GM19463 (cell line): ENCODE results near the gene ARL4C.
"Not testable (repeated sequence)": the region's sequence is repeated elsewhere in the genome, so short reads cannot be mapped to it uniquely, and the experiment has no call there.

Source experiments
- ATAC-seq: cut with Tn5 transposase; IDR thresholded peaks from one replicate; pipeline ENCODE4 v1.9.1; 2021; ENCODE audit warnings: mild to moderate bottlenecking, moderate library complexity; ENCODE audit not compliant: unreplicated experiment

ARL4C gene

GRCh38 chr2:234478121-234478858 lies 18.6 kb downstream of the ARL4C start:
- ATAC-seq: no peak

DNA sequence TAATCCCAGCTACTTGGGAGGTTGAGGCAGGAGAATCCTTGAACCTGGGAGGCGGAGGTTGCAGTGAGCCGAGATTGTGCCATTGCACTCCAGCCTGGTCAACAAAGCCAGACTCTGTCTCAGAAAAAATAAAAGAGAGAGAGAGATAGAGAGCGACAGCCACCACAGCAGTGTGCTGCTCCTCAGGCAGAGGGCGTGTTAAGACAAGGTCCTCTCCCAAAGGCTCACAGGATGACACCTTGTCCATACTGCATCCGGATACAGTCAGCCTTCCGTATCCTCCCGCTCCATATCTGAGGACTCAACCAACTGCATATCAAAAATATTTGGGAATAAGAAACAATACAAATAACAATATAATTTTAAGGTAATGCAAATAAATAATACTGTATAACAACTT lies 20.1 kb downstream of the ARL4C start:
- no peak for ATAC-seq

DNA sequence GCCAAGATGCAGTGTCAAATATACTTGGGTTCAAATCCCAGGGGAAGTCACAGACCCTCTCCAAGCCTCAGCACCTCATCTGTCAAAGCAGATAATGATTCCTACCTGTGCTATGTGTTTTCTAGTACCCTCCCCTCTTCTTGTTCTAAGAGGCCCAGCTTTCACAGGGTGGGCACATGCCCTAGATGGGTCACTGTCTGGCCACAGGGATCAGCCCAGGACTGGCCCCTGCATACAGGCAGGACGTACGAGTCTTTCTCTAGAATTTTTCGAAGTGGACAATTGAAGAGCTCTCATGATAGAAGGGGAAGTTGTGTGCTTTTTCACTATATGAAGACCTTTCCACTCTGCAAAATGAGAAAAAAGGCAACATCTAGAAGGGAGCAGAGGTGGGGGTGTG lies 22.2 kb downstream of the ARL4C start:
- ATAC-seq: no peak

DNA sequence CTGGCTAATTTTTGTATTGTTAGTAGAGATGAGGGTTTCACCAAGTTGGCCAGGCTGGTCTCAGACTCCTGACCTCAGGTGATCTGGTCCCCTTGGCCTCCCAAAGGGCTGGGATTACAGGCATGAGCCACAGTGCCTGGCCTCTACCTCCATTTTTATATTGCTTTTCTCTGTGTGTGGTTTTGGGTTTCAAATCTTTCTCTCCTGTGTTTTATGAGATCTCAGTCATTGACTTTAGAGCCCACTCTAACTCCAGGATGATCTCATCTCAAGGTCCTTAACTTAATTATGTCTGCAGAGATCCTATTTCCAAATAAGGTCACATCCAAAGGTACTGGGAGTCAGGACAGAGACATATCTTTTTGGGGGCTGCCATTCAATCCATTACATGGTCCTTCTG lies 24.7 kb downstream of the ARL4C start:
- no peak for ATAC-seq

DNA sequence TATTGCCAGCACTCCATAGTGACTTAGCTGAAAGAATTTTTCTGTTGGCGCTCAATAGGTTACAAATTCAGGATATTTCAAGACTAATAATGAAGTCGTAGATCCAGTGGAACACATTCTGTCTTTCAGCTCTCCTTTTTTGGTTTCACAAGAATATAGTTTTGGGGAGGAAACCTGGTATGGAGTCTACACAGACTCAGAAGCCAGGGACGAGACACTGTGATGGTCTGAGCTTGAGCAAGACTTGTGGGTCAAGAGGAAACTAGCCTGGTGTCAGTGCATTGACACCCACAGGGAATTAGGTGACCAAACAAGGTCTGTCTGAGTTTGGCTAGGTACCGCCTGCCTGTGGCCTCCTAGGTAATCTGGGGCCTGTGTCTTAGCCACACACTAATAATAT lies 26.9 kb downstream of the ARL4C start:
- no peak for ATAC-seq

- no peak for ATAC-seq
Measured at GRCh38 chr2:234469251-234469845, 27.5 kb downstream of the ARL4C start.

DNA sequence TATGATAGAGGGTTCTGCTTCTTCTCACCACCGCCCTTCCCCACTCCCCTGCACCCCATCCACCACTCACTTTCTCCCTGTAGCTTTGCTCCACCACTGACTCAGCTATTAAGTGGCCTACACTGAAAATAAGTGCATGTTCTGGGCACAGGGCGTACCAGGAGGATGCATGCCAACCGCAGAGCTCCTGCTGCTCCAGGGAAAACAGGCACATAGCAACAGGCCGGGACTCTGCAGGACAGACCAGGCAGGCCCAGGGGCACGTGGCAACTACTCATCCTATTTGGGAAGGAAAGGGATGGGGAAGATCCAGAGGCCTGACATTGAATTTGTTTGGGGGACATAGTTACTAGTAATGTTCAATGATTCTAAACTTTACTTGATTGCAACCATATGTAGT lies 28.4 kb downstream of the ARL4C start:
- no peak for ATAC-seq

GRCh38 chr2:234467289-234467688 lies 29.6 kb downstream of the ARL4C start:
- ATAC-seq: no peak

- no peak for ATAC-seq
Measured at GRCh38 chr2:234464291-234464645, 32.6 kb downstream of the ARL4C start.

GRCh38 chr2:234463626-234464290 lies 33.1 kb downstream of the ARL4C start:
- no peak for ATAC-seq

DNA sequence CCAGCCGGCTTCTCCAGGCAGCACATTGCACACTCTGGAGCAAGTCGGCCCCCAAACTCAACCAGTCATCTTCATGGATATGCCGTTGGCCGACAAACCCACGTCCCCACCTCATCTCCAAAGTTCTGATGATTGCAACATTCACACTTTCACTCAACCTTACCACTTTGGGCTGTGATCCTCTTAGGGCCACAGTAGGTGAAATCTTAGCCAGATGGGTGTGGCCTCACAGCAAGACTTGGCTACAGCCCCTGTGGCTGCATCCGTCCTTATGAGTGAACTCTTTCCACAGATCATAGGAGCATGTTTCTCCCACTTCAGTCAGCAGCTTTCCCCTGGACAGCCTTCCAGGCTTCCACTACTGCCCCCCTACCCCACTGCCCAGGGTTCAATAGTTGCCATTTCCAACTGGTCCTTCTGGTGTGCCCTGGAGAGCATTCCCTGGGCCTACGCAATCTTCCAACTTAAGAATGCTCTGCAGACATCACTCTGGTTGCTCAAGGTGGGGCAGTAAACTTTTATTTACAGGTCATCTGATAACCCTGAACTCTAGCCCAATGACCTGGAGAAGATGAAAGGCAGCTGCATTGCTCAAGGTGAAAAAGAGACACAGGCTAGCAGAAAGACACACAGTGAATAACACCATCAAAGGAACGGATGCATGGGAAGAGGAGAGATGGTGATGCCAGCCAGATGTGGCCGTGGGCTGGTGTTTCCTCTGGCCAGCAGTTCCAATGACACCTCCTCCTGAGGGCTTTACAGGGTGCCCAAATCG lies 34.5 kb downstream of the ARL4C start:
- ATAC-seq: no peak

DNA sequence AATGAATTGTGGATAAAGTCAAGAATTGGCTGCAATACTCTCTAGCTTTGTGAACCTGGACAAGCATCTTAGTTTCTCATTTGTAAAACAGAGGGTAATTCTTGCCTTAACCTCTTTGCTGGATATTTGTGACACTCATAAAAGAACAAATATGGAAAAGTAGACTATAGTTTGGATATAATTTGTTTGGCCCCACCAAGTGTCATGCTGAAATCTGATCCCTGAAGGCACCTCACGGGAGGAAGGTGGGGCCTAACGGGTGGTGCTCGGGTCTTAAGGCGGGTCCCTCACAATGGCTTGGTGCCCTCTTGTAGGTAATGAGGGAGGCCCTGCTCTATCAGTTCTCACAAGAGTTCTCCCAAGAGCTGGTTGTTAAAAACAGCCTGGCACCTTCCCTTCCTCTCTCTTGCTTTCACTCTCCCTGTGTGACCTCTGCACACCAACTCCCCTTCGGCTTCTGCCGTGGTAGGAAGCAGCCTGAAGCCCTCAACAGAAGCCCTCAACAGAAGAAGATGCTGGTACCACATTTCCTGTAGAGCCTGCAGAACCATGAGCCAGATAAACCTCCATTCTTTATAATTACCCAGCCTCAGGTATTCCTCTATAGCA lies 37.4 kb downstream of the ARL4C start:
- no peak for ATAC-seq

DNA sequence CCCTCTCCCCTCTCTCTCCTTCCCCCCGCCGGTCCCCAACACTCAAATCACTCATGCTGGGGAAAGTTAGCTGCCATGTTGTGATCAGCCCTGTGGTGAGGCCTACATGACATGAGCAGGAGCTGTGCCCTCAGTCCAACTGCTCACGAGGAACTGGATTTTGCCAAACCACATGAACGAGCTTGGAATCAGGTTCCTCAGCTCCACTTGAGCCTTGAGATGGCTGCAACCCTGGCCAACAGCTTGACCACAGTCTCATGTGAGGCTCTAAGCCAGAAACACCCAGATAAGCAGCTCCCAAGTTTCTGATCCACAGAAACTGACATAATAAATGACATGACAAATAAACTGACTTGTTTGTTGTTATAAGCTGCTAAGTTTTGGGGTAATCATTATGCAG lies 38.4 kb downstream of the ARL4C start:
- ATAC-seq: no peak

DNA sequence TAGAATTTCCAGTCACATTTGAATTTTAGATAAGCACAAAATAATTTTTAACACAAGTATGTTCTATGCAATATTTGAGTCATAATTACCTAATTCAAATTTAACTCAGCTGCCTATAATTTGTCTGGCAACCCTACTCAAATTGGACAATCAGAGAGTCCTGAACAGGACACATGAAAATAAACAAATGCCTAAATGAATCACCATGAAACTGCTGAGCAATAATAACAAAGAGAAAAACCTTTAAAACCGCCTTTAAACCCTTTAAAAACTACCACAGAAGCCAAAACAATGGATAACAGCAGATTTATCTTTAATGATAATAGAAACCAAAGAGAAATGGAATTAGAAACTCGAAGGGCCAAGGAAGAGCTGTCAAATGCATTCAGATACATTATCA lies 39.5 kb downstream of the ARL4C start:
- no peak for ATAC-seq

DNA sequence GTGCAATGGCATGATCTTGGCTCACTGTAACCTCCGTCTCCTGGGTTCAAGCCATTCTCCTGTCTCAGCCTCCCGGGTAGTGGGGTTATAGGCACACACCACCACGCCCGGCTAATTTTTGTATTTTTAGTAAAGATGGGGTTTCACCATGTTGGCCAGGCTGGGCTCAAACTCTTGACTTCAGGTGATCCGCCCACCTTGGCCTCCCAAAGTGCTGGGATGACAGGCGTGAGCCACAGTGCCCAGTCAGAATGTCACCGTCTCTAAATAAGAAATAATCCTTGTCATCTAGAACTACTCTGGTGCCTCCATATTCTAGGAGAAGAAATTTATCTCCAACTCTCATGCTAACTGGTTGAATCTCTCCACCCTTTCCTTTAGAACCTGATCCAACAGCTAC lies 41.6 kb downstream of the ARL4C start:
- not testable (repeated sequence) for ATAC-seq

- no peak for ATAC-seq
Measured at GRCh38 chr2:234454433-234454832, 42.4 kb downstream of the ARL4C start.

DNA sequence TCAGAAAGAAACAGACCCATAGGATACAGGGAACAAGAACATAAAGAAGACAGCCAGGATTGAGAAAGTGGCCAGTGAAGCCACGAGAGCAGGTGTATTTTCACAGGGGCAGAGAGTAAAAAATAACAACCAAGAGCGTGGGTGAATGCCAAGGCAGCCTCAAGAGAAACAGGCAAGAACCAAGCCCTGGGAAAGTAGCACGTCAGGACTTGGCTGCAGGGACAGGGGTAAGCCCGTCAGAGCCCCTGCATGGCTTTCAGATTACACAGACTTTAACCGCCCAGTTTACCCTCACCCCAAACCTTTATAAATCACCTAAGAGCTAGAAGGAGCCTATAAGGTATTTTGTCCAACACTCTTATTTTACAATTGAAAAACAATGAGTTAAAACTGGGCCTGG lies 43.7 kb downstream of the ARL4C start:
- ATAC-seq: no peak

DNA sequence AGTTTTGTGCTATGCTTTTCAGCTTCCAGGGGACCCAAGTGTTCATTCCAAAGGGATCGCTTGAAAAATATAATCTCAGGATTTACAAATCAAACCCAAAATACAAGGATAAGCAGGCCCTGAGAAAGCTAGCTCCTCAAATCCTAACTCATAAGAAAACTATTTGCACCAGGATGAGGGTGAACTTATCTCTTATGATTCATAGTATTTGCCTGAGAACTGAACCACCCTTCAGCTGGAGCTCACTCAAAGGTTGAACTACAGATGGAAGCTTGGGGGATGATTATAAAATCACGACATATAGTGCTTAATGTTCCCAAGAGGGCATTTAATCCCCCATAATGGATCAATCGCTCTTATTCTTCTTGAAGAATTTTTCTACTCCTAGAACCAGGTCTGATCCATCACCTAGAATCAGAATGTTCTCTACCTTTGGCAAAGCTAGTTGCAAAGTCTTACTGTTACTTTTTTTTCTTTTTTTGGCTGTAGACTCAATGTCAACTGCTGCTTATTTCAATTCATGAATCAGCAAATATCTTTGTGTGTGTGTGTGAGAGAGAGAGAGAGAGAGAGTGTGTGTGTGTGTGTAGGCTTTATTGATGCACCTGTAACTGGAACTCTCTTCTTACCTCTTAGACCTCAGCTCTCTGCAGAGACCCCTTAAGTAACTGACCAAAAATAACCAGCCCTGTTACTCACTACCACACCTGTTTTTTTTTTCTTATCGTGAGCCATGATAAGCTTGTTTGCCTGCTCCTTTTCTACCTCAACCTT lies 44.8 kb downstream of the ARL4C start:
- ATAC-seq: no peak

- no peak for ATAC-seq
Measured at GRCh38 chr2:234451242-234451641, 45.6 kb downstream of the ARL4C start.

DNA sequence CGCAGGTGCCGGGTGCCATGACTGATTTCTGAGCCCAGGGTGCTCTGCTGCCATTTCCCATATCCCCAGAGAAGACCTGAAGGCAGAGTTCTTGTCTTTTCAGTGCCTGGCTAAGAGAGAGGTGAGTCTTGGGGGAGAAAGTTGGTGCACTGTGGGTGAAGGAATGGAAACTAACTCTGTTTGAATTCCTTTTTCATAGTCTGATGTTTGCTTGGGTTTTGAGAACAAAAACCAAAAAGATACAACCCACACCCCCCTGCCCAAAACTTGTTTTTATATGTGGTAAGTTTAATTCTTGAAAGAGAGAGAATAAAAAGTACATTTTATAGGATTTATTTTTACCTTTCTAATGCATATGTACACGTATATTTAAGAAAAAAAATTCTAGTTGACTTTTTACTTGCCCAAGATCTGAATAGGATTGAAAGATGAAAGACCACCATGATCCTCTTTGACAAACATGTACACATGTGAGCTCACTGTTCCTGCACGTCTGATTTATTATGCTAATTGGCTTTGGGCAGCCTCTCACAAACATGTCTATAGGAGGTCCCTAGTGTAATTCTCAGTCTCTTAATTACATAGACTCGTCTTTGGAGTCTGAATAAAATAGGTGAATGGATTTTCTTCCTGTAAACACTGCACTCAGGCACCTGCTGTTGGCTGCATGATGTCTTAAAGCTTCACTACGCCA lies 46.3 kb downstream of the ARL4C start:
- ATAC-seq: no peak
